Measurements from ENCODE around the gene TPD52L2.
A peak's percentile ranks its signal among the peaks of the same experiment; 100 is the strongest.

Gene TPD52L2

DNA sequence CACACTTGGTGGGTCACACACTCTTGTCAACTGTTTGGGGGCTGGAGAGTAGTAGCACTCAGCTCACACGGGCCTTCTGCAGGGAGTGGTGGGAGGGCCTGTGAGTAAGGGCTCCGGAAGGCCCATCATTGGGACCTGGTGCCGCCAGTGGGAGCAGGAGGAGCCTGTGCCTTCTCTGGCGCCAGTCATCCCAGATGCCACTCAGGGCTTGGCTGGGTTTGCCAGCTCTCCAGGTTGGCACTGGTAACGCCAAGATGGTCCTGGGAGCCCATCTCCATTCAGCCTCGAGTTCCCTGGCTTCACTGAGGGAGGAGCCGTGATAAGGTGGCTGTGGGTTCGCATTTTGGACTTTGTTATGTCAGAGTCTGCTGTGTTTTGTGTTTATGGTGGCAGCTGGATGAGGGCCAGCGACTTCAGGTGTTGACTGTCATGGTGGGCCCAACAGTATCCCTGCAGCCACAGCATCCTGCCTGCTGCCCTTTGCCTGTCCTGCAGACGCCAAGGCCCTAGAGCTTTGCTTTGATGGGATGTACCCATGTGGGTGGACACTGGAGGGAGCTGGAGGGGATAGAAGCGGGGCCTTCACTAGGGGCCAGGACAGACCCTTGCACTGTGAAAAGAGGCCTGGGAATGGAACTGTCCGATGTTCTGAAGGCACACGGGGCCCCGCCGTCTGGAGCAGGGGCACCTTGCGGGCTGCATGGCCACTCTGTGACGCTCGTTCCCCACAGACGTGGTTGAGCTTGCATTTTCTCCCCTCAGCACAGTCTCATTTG lies 16.6 kb downstream of the TPD52L2 start:
- no peak for DNase-seq

DNA sequence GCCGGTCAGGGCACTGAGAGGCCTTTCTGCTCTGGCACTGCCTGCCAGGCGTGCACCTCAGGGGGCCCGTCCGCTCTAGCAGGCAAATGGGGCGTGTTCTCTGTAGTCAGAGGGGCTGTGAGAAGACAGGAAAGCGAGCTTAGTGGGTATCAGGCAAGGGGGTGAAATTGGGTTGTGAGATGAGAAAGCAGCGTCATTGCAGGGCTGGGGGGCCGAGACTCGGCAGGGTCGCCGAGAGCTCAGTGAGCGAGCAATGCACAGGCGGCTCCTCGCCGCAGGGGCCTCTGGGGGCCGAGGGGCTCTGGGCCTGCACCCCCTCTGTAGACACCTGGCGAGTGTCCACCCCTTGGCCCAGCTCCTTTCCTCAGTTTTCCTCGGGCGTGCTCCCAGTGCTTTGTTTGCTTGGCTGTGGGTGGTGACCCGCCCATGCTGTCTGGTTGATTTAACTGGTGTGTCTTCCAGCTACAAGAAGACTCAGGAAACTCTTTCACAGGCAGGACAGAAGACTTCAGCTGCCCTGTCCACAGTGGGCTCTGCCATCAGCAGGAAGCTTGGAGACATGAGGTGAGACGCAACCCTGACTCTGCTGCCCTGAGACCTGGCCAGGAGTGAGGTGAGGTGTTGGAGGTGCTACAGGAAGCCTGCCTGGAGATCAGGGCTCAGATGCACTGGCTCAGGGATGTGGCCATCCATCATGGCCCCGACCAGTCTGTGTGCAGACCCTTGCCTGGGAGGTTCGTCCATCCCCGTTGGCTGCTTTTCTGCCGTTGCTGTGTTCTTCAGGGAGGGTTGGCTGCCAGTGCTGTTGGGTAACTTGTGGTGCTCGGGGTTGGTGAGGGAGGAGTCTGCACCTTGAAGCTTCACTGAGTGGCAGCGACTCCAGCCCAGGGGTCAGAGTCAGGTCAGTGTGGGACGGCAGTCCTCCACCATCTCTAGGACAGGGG lies 17.5 kb downstream of the TPD52L2 start:
- DNase-seq = no peak

DNA sequence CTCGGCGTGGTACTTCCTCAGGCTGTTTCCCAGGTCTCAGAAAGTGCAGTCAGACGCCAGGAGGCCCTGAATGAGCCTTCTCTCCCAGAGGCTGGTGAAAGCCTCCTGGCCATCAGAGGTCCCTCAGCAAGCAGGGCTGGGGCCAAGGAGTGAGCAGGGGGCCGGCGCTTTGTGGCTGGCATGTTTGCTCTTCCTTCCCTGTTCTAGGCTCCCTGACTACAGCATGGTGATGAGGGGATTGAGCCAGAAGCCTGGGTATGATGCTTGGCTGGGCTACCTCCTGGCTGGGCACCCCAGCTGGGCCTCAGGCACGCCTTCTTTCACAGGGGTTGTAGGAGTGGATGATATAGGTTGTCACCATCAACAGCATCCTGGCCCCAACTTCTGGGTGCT lies 18.1 kb downstream of the TPD52L2 start:
- DNase-seq = no peak

DNA sequence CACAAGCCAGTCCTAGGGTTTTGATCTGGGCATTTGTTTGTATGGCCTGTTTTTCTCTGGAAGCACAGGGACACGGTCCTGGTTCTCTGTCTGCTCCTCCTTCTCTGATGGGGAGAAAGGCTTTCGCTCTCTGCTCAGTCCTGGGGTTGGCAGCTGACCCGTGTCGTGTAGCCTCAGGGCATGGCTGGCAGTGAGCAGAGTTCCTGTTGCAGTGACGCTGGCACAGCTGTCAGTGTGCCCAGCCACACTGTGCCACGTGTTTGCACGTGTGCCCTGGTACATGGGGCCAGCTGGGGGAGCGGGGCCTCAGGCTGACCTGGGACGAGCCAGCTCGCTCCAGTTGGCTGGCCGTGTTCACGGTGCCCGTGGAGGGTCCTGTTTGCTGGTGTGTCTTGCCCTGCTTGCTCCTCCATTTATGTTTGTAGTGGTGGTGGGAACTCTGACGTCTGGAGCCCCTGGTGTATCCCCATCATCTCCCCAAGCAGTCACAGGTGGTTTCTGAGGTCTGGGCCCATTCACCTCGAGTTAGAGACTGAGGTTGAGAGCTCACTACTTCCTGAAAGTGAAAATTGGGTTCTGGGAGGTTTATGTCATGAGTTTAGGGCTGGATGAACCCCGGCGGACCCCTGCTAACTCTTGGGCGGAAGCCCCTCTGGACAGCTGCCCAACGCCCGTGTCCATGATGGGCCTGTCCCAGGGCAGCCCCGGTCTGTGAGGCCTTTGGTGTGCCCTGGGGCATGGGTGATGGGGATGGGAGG lies 19.6 kb downstream of the TPD52L2 start:
- no peak for DNase-seq

DNA sequence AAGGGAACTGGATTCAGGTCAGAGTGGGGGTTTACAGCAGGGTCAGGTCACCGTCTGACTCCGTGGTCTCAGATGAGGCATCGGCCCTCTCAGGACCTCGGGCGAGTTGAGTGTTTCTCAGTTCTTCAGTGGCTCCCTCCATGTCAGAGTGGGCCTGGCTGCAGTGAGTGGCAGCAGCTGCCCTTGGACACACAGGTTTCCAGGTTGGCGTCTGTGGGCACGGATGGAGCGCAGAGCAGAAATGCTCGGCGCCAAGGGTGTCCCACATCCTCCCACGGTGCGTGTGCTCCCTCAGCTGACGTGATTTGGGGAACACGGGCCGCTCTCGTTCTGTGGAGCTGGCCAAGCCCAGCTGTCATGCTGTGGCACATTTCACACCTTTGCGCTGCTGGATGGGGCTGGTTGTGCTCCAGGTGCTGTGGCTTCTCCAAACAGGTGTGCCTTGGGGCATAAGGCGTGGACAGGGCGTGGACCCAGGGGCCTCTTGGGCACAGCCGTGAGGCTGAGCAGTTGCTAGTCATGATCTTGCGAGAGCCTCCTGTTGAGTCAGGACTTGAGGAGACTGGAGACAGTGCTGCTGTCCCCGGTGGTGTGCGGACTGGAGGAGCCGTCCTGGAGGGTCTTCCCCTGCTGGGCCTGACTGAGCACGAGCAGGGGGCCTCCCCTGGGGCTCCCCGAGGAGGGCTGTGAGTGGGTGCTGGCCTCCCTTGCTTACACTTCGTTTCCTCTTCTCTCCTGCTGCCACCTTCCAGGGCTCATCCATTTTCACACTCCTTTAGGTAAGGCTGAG lies 20.4 kb downstream of the TPD52L2 start:
- DNase-seq = no peak

DNA sequence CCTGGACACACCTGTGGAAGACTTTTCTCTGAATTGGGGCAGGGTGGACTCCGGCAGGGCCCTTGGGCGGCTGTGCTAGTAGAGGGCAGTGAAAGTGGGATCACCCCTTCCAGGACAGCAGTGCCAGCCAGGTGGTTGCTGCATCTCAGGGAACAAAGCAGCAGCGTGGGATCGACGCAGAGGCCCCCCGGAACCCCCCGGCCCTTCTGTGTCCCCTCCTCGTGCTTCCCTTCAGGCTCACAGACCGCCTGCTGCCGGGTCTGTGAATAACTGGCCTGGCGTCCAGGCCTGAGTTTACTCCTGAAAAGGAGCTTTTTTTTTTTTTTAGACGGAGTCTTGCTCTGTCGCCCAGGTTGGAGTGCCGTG lies 21.0 kb downstream of the TPD52L2 start:
- DNase-seq = no peak

DNA sequence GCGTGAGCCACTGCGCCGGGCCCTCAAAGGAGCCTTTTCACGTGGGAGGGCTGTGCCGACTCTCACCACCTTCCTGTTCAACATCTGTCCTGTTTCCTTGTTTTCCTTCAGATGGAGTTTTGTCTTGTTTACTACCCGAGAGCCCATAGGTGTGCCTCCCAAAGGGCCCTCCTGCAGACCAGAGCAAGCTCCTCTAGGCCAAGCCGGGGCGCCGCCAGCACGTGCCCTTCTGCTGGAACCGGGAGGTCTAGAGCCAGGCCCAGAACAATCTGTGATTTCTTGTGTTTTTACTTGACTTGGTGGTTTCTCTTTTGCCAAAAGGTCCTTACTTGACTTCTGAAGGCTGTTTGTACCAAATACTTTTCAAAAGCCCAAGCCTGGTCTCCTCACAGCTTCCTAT lies 21.9 kb downstream of the TPD52L2 start:
- DNase-seq = no peak

DNA sequence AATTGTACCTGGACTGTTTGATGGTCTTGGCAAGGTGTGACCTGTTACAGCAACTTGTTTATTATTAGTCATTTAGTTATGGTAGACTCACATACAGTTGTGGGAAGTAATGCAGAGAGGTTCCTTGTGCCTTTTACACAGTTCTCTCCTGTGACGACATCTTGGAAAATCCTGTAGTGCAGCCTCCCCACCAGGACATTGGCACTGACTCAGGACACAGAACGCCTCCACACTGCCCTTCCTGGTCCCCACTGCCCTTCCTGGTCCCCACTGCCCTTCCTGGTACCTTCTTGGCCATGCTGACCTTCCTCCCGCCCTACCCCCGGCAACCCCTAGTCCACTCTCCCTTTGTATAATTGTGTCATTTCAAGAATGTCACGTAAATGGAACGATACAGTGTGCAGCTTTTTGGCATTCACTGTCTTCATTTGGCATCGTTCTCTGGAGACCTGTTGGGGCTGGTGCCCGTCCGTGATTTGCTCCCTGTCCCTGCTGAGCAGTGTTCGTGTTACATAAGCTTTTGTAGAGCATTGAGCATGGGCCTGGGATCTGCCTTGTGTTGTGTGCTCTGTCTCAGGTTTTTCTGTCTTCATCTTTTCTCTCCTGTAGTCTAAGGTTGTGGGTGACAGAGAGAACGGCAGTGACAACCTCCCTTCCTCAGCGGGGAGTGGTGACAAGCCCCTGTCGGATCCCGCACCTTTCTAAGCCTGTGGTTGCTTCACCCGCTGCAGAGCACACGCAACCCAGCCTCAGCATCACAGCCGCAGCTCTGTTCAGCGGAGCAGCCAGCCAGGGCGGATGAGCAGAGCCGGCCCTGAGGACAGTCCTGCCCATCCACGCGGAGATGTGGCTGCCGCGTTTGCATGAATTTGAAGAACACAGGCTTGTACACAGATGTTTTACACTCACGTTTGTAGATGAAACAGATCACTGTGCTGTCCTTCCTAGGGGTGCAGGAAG lies 24.5 kb downstream of the TPD52L2 start:
- no peak for DNase-seq

DNA sequence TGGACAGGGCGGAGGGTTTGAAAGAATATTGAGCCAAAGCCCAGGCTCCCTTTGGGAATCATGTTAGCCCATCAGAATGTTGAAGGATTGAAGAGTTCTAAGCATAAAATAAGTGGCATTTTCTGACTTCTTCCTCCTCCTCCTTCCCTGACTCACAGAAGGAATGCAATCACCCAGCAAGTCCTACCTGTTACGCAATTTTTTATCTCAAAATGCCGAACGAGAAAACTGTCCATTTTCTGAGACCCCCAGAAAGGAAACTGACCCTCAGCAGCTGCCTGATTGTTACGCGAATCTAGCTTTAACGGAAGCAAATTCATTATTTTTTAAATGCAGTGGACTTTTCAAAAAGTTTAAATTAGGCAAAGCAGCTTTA lies 25.1 kb downstream of the TPD52L2 start:
- DNase-seq = no peak

DNA sequence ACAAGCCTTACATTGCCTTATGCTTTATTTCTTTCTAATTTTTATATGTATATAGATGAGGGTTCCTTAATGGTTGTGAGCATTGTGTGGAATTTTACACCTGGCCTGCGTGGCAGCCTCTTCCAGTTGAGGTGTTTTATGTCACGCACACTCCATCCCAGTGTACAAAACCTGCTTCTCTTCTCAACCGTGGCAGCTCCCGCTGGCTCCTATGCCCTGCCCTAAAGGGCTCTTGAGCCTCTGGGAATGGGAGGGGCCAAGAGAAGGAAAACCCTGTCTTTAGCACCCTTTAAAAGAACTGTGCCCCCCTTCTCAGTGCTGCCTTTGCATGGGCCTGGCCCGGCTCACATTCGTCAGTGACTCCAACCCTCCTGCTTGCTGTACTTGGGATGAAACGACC lies 25.5 kb downstream of the TPD52L2 start:
- DNase-seq = no peak

DNA sequence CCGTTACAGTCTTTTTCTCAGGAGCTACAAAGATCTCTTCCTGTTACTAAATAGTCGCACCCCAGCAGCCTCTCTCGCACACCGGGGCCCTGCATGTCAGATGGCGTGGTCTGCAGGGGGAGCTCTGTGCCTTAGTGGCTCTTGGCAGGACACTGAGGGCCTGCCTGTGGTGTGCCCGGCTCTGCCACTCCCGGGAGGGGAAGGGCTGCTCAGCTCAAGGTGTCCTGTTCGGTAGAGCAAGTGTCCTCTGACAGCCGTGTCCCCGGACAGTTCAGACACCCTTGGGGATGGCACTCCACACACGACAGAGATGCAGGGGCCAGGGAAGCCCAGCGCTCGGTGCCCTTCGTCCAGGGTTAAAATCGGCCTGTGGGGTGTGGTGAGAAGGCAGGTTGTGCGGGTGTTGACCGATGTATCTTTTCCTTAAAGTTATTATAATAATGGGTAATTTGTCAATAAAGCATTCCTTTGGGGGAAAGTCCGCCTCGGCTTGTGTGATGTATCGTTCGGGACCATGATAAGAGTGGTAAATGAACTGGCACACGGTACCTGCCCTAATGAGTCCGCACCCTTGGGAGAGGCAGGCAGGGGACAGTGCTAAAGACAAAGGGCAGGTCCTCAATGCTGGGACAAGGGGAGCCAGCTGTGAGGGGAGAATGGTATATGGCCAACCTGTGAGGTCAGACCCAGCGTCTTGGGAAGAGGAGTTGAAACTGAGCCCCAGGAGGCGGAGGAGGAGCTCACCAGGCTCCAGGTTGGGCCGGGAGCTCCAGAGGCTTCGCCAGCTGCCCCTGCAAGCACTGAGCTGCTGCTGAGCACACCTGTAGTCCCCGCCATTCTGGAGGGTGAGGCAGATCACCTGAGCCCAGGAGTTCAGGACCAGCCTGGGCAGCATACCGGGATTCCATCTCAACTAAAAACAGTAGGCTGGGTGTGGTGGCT lies 26.3 kb downstream of the TPD52L2 start:
- DNase-seq = no peak

DNA sequence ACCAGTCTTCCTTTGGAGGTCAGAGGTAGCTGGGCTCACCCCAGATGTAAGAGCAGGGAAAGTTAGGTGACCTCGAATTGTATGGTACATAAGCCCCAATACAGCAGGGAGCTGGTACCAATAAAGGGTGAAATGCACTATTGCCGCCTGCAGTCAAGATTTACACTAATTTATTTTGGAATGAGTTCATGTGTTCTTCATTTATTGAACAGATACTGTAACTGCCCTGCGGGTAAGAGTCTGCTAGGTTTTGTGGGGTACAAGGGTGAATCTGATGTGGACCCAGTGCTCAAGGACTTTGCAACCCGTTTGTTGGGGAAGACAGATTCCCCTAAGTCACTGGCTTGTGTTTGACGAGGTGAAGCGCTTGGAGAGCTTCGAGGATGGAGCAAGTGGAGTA lies 27.3 kb downstream of the TPD52L2 start:
- DNase-seq = no peak

DNA sequence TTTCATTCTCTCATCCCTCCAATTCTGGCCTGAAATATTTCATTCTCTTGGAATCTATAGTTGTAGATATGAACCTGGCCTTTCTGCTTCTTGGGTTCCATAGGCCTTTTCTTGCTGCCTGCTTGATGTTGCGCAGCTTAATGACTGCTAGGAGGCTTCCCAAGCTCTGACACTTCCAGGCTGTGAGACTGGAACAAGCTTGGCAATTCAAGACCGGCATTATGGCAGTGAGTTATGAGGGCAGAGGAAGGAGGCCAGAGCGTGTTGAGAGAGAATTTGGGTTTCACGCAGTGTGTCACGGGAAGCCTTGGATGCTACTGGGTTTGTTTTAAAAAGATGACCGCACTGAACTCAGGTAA lies 28.9 kb downstream of the TPD52L2 start:
- peak; percentile 3 for DNase-seq

DNA sequence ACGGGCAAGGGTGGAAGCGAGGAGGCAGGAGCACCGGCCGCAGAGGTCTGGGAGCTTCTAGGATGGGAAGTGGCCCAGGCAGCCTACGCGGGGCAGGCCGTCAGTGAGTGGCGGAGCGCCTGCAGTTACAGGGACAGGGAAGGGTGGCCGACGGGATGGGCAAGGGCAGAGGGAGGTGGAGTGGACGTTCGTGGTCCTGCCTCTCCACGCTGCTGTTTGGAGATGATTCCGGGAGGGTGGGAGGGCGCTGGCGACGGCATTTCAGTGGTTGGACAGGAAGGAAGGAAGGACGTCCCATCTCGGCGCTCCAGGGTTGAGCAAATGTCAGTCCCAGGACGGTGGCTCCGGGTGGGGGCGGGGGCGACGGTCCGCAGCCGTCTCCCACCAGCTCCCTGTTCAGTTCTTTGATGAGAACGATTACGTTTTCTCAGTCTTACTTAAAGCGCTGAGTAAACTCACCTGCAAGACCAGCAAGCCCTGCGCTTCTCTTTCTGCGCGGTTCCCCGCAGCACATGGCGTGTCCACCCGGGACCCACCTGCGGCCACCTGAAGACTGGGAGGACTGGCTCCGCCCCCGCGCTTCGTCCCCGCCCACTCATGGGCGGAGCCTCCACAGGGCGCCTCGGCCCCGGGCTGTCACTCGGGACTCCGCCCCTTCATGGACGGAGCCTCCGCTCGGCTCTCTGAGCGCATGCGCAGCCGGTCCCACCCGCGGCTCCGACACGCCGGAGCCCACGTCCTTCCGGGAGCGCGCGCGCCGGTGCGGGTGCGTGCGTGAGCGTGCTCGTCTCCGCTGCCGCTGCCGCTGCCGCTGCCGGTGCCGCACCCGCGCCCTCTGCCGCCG lies 29.5 kb downstream of the TPD52L2 start, which contains the start of gene DNAJC5:
DNAJC5 (plus strand) TSS at position 769 of the 844 bp plus-strand sequence. CDS start 33,220 bp downstream, outside the sequence.
- DNase-seq = peak; percentile 98

DNA sequence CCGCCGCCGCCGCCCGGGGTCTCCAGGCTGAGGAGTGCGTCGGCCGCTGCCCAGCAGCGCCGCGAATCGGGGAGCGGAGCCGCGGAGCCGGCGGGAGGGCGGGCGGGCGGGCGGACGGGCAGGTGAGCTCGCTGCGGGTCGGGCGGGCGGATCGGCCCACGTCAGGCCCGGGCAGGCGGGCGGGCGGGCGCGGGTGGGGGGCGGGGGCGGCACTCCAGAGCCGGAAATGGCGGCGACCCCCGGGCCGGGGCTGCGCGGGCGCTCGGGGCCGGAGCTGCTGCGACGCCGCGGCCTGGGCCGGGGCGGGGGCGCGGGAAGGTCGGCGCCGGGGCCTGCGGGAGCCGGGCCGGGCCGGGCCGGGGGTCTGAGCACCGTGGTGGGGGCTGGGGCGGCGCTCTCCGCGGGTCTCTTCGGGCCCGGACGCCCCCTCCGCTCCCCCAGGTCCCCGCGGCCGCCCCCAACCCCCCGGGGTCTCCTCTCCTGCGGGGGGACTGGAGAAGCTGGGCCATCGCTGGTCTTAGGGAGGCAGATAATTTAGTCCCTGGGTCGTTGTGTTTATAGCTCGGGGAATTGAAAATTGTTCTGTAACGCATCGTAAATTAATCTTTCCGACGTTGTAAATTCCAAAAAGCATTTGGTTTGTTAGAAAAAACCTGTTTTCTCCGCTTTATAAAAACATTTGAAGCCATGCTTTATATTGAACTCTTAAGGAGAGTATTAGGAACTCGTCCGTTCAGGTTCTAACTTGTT lies 30.3 kb downstream of the TPD52L2 start:
- DNase-seq = no peak

DNA sequence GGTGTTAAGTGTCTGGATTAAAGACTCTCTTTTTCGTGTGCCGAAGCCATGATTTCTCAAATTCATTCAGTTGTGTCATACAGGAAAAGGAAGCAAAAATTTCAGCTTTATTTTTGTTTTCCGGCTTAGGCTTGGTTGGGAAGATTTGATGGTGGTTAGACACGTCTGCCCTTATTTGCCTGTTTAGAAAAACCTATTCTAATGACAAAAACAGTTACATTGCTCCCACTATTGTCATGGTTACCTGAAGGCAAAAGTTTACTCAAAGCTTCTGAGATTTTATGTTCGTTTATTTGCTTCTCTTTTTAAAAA lies 30.8 kb downstream of the TPD52L2 start:
- no peak for DNase-seq

DNA sequence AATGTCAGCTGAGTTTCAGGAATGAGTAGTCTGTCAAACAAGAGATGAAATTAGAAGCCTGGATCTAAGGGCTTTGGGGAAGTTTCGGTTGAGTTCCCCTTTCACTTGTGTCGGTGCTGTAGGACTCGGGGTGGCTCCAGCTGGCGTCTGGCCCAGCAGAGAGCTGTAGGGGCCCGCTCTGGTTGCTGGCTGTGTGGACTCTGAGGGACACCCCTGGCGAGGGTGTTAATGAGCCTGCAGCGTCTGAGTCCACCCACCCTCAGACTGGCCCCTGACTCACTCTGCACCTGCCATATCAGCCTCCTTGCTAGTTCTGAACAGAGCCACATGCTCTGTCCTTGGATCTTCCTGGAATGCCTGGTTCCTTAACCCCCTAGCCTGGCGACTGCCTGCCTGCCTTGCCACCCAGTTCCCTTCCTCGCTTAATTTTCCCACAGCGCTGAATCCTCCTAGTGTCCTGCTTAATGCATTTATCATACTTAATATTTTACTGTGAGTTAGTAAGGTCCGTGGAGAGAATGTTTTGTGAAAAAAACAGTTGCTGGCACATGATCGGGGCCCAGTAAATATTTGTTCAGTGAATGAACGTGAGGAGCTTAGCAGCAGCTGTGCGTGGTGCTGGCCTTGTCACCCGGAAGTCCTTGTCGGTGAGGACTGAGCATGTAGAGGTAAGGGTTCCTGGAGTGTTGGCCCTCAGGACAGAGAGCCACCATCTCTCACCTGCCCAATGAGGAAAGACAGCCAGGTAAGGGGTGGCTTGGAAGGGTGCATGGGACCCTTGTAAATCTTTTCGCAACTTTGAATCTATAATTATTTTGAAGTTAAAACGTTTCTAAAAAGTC lies 31.4 kb downstream of the TPD52L2 start:
- DNase-seq = peak; percentile 32
